HL-60 (cell line): ENCODE data around the gene SVOPL.

Source experiments
- CTCF ChIP-seq: IDR thresholded peaks from one replicate; pipeline ENCODE4 v1.5.1; 2011; ENCODE audit warnings: low read length, control low read depth, inconsistent platforms; ENCODE audit not compliant: insufficient read depth
- SPI1 ChIP-seq: IDR thresholded peaks from 2 replicates; pipeline ENCODE4 v1.6.1; 2012; ENCODE audit warnings: low read depth, mild to moderate bottlenecking, borderline replicate concordance

GRCh38 chr7:138606236-138606635 is 94.9 kb downstream of the SVOPL start:
- no peak for TF ChIP-seq CTCF
- TF ChIP-seq SPI1 = peak; percentile 12; the same call in 1 of the 2 replicates
